Measurements from ENCODE around the gene CALCOCO2. TPM values are rescaled to one million over a fixed set of nuclear protein-coding genes. Genes with fewer than 3 reads are reported as not detected.
A peak's percentile ranks its signal among the peaks of the same experiment; 100 is the strongest.

The CALCOCO2 gene
- total RNA-seq, 2 donors from 2014 or later: 60.1 to 78.8 TPM

DNA sequence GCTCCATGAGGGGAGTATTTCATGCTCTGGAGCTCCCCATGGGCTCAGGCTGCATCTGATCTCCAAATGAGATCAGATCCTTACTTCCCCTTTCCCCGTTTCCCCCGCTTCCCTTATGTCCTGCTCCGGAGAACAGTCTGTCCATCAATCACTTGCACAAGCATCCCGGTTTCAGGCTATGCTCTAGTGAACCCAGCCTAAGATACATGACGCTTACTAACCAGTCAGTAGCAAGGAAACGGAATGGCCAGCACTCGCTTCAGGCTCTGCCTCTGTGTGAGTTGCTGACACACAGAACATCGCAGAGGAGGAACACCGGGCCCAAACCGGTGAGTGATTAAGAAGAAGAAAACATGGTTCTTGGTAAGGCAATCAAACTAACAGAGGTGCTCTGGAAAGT, 52.3 kb downstream of the CALCOCO2 start:
- no peaks in the 10 kb centered on the region for H3K36me3 ChIP-seq
- H3K9me3 ChIP-seq: no peaks in the 10 kb centered on the region
- 61% methylated on average over 10 of the region's 10 CpGs for WGBS
- no peak for DNase-seq (ENCODE audit: low spot score)
- H3K27me3 ChIP-seq (replicated peaks; ENCODE audit: insufficient read depth): no peaks in the 10 kb centered on the region
- no peak overlapping the region for H3K4me3 ChIP-seq
- TF ChIP-seq, protein P1, sequence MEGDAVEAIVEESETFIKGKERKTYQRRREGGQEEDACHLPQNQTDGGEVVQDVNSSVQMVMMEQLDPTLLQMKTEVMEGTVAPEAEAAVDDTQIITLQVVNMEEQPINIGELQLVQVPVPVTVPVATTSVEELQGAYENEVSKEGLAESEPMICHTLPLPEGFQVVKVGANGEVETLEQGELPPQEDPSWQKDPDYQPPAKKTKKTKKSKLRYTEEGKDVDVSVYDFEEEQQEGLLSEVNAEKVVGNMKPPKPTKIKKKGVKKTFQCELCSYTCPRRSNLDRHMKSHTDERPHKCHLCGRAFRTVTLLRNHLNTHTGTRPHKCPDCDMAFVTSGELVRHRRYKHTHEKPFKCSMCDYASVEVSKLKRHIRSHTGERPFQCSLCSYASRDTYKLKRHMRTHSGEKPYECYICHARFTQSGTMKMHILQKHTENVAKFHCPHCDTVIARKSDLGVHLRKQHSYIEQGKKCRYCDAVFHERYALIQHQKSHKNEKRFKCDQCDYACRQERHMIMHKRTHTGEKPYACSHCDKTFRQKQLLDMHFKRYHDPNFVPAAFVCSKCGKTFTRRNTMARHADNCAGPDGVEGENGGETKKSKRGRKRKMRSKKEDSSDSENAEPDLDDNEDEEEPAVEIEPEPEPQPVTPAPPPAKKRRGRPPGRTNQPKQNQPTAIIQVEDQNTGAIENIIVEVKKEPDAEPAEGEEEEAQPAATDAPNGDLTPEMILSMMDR (IDR thresholded peaks at IDR 0.05): no peak
- no peak for TF ChIP-seq POLR2AphosphoS5 (IDR thresholded peaks at IDR 0.05)
- no peak for TF ChIP-seq POLR2A (IDR thresholded peaks at IDR 0.05)
- no peak overlapping the region for H3K27ac ChIP-seq
- H3K4me1 ChIP-seq (replicated peaks): no peaks in the 10 kb centered on the region
- intact Hi-C loops (cut with DNase I): loop anchor here (5.0 to 10.0 kb wide), 2 partner anchors 158 to 211 kb away; partner anchors contain the start of genes HOXB13, PRAC1 and PRAC2

DNA sequence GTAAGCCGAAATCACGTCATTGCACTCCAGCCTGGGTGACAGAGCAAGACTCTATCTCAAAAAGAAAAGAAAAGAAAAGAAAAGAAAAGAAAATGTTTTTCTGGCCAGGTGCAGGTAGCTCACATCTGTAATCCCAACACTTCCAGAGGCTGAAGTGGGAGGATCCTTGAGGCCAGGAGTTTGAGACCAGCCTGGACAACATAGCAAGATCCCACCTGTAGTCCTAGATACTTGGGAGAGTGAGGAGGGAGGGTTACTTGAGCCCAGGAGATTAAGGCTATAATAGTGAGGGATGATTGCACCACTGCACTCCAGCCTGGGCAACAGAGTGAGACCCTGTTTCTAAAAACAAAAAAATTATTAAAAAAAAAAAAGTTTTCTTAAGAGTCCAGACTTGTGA, 59.3 kb downstream of the CALCOCO2 start:
- intact Hi-C loops (cut with DNase I): no loop called here
- TF ChIP-seq POLR2A (IDR thresholded peaks at IDR 0.05) (no peak), POLR2AphosphoS5 (IDR thresholded peaks at IDR 0.05) (no peak)
- TF ChIP-seq, protein P1 (IDR thresholded peaks at IDR 0.05): no peak
- H3K4me3 ChIP-seq: no peak overlapping the region
- DNase-seq (ENCODE audit: low spot score): no peak
- H3K27me3 ChIP-seq (replicated peaks; ENCODE audit: insufficient read depth): no peaks in the 10 kb centered on the region
- H3K9me3 ChIP-seq: no peaks in the 10 kb centered on the region
- H3K27ac ChIP-seq: no peak overlapping the region
- peaks cover 8% of the 10 kb centered on the region for H3K4me1 ChIP-seq (replicated peaks)
- peaks cover 0 to 2% of the 10 kb centered on the region in 2 donors for H3K36me3 ChIP-seq
- WGBS: 86% methylated on average over 2 of the region's 2 CpGs

DNA sequence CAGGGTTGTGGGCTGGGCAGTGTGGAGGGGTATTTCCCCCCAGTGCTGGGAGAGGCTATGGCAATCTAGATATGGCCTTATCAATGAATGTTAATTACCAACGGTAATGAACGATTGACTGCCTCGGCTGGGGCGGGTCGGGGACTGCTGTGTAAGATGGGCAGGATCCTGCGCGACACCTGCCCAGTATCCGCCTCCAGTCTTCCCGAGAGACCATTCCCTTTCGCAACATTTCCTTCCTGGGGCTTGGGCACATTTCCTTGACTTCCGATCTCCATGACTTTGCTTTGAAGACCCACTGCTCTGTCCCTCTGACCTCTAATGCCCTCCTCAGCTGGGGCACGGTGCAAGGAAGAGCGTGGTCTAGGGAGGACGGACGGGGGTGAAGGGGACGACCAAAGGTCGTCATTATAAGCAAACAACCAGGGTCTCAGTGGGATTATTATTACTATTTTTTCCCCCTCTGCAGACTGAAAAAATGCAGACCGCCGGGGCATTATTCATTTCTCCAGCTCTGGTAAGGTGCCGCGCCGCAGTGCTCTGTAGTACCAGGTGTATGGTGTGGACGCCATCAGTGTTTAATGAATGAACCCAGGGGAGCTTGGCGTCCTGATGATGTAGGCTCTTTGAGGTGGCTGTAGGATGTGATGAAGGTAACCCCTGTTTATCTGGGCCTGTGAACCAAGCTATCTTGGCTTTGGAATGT, 62.3 kb downstream of the CALCOCO2 start:
- H3K4me3 ChIP-seq: peak overlapping the region; percentile 50 to 53
- H3K27me3 ChIP-seq (replicated peaks; ENCODE audit: insufficient read depth): no peaks in the 10 kb centered on the region
- H3K4me1 ChIP-seq (replicated peaks): peaks cover 8% of the 10 kb centered on the region
- no peak for DNase-seq (ENCODE audit: low spot score)
- WGBS: 1% methylated on average over 24 of the region's 24 CpGs
- intact Hi-C loops (cut with DNase I): no loop called here
- peaks cover 0 to 8% of the 10 kb centered on the region in 2 donors for H3K36me3 ChIP-seq
- H3K9me3 ChIP-seq: no peaks in the 10 kb centered on the region
- TF ChIP-seq POLR2AphosphoS5 (IDR thresholded peaks at IDR 0.05) (no peak), POLR2A (IDR thresholded peaks at IDR 0.05) (no peak)
- TF ChIP-seq, protein P1 (IDR thresholded peaks at IDR 0.05): no peak
- H3K27ac ChIP-seq: peak overlapping the region; percentile 57 to 63

DNA sequence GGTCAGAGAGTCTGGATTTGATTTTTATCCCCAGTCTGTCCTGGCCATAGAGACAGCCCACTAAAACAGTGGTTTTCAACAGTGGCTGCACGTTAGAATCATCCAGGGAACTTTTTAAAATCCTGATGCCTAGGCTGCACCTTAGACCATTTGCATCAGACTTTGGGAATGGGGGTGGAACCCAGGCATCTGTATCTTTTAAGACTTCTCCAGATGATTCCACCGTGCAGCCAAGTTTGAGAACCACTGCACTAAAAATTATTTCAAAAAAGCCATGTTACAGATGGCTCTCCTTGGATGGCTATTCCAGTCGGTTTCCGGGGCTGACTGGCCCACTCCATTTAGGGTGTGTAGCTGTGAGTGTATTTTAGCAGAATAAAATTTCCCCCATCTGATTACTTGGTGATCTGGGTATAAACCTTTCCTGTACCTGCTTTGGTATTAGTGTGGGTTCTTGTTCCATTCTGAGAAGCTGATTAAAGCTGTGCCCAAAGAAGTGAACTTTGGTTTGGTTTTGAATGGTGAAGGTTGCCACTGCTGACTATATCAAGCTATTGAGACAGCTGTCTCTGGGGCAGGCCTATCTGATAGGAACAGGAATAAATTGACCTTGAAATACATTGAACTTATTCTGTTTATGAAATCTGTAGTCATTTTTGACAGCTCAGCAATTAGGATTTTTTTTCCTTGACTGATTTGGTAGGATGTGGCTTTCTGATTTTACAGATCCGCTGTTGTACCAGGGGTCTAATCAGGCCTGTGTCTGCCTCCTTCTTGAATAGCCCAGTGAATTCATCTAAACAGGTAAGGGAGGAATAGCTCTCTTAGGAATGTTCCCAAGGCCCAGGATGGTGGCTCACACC, 63.0 kb downstream of the CALCOCO2 start:
- intact Hi-C loops (cut with DNase I): no loop called here
- Histone ChIP-seq H3K4me1 (replicated peaks) (peaks cover 8% of the 10 kb centered on the region), H3K36me3 (peaks cover 0 to 8% of the 10 kb centered on the region in 2 donors), H3K9me3 (no peaks in the 10 kb centered on the region), H3K27me3 (replicated peaks; ENCODE audit: insufficient read depth) (no peaks in the 10 kb centered on the region), H3K4me3 (peak overlapping the region; percentile 50 to 53), H3K27ac (no peak overlapping the region)
- WGBS: 62% methylated on average over 5 of the region's 5 CpGs
- no peak for DNase-seq (ENCODE audit: low spot score)
- TF ChIP-seq POLR2A (IDR thresholded peaks at IDR 0.05) (no peak), POLR2AphosphoS5 (IDR thresholded peaks at IDR 0.05) (no peak)
- TF ChIP-seq, protein P1 (IDR thresholded peaks at IDR 0.05): no peak

Data from prostate gland (tissue), 2 donors.